Spleen (tissue), 11 donors: ENCODE results near the gene CRB3. TPM values are rescaled to one million over a fixed set of nuclear protein-coding genes. Genes with fewer than 3 reads are reported as not detected.
A peak's percentile ranks its signal among the peaks of the same experiment; 100 is the strongest.

Experiments
- DNase-seq: peaks from one replicate; pipeline ENCODE4 v3.0.0-alpha.2; 2020
- H3K27ac ChIP-seq, 8 donors: fragments of 200-600 bp; sonication (generic) in 7 of 8; 1 replicate in 4 of 8; 2 replicates in 4 of 8; pipeline versions ENCODE4 v1.5.0 to v1.8.0; 2016 to 2021; ENCODE audit warnings: inconsistent platforms in 4 of 8, mild to moderate bottlenecking in 4 of 8, moderate library complexity in 1 of 8
- H3K27me3 ChIP-seq, 7 donors: fragments of 200-600 bp; sonication (generic) in 6 of 7; replicated peaks in 1 of 7; 1 replicate in 4 of 7; 2 replicates in 3 of 7; pipeline versions ENCODE4 v1.5.0 to v1.8.0; 2016 to 2021; ENCODE audit warnings: inconsistent platforms in 3 of 7, mild to moderate bottlenecking in 1 of 7
- H3K36me3 ChIP-seq, 6 donors: fragments of 200-600 bp; sonication (generic) in 5 of 6; 1 replicate in 4 of 6; 2 replicates in 2 of 6; pipeline versions ENCODE4 v1.5.0 to v1.8.0; 2016 to 2021; ENCODE audit warnings: inconsistent platforms in 2 of 6
- H3K4me1 ChIP-seq, 6 donors: fragments of 200-600 bp; sonication (generic) in 5 of 6; 1 replicate in 3 of 6; 2 replicates in 3 of 6; pipeline versions ENCODE4 v1.5.0 to v1.8.0; 2016 to 2021; ENCODE audit warnings: inconsistent platforms in 3 of 6
- H3K4me3 ChIP-seq, 8 donors: fragments of 200-600 bp; sonication (generic) in 7 of 8; 1 replicate in 4 of 8; 2 replicates in 4 of 8; pipeline versions ENCODE4 v1.5.0 to v1.8.0; 2016 to 2021; ENCODE audit warnings: inconsistent platforms in 4 of 8, mild to moderate bottlenecking in 4 of 8, moderate library complexity in 2 of 8
- H3K9me3 ChIP-seq, 8 donors: fragments of 200-600 bp; sonication (generic) in 7 of 8; 1 replicate in 4 of 8; 2 replicates in 4 of 8; pipeline versions ENCODE4 v1.5.0 to v1.8.0; 2016 to 2021; ENCODE audit warnings: inconsistent platforms in 4 of 8
- CTCF ChIP-seq, 11 experiments: fragments of 200-600 bp in 7 of 11; fragments of 450-650 bp in 4 of 11; sonication (generic) in 4 of 11; IDR thresholded peaks in 8 of 11; conservative IDR thresholded peaks in 3 of 11; 1 replicate in 7 of 11; 2 replicates in 4 of 11; pipeline versions ENCODE4 v1.4.0 to v1.8.0; 2016 to 2021; ENCODE audit warnings: antibody characterized with exemption in 11 of 11, inconsistent platforms in 4 of 11, mild to moderate bottlenecking in 1 of 11
- POLR2A ChIP-seq, 3 donors: fragments of 450-650 bp; IDR thresholded peaks; one replicate each; pipeline ENCODE4 v1.5.1; 2017; ENCODE audit warnings: antibody characterized with exemption in 3 of 3, mild to moderate bottlenecking in 1 of 3
- POLR2AphosphoS5 ChIP-seq, 3 donors: sonication (generic); formaldehyde crosslinking; IDR thresholded peaks; one replicate each; pipeline ENCODE4 v1.5.1; 2017; ENCODE audit warnings: antibody characterized with exemption in 3 of 3
- WGBS, 5 donors: extraction: QIAGEN DNeasy Blood & Tissue Kit in 3 of 5; methylation state at CpG; one replicate each; pipeline versions ENCODE4 v1.1.5 to v1.1.7; 2013 to 2018; 5-methylcytosine and 5-hydroxymethylcytosine counted together
- intact Hi-C: fragments of 100-400 bp; cut with DNase I; formaldehyde crosslinking; loops from one replicate; pipeline ENCODE4 v1.15.0; 2023; ENCODE audit warnings: low total_unique reads
- polyA plus RNA-seq, 3 donors: library from polyadenylated mRNA; stranded (reverse); fragments of 200-250 nt; gene quantifications; one replicate each; pipeline ENCODE4 v1.2.1, GENCODE V29; 2013
- total RNA-seq, 7 donors: library from RNA; depleted of rRNA in 3 of 7; stranded (reverse); fragments of >200 nt in 3 of 7; fragmentation: NEBNext Ultra II Directional in 4 of 7; extraction: Animal tissue kit (Norgen Biotek cat#: 25700) in 4 of 7; gene quantifications; one replicate each; pipeline versions ENCODE4 v1.1.0 to v1.2.1, GENCODE V29; 2016 to 2021
- donor health status: healthy with polysubstance abuse.
- donor health status: DM: no; HTN: no; CAD: no; lungs with moderate emphysema.
- donor health status: DM: no; HTN: no; CAD: no.
- donor health status: Bipolar disorder and iron deficiency.
- donor health status: healthy.
- donor health status: DM: no; HTN: no; CAD: no.
- donor health status: DM: yes; HTN: yes; CAD: no.

CRB3 gene
- total and polyA plus RNA-seq, 10 donors = 1.0 to 2.0 (median 1.2) TPM; not detected in 2

GRCh38 chr19:6460099-6460884 lies 3.8 kb upstream of the CRB3 start:
- peak; percentile 98 for DNase-seq
- TF ChIP-seq CTCF (IDR thresholded peaks at IDR 0.05 in 8 of 11, conservative IDR thresholded peaks at IDR 0.05 in 3 of 11) = peak; percentile 55 to 86 (median 81)
- peak; percentile 81 to 87 (median 86) for TF ChIP-seq POLR2AphosphoS5 (IDR thresholded peaks at IDR 0.05)
- TF ChIP-seq POLR2A (IDR thresholded peaks at IDR 0.05) = no peak

DNA sequence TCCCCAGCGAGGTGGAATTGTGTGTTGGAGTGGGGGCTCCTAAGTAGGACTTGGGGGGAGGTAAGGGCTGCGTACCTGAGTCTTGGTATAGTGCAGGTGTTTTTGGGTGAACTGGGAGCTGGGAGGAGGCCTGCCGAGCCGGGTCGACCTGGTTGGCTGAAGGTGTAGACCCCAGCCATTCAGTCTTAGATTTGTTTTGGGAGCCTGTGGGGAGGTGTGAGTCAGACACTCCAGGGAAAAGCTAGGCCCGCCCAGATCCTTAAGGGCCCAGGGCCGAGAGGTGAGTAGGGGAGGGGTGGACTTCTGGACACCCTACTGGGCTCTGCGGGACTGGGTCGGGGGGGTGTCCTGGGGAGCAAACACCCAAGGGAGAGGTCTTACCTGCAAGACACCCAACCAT lies 935 bp downstream of the CRB3 start:
- WGBS, 5 donors = 65 to 77% (median 69%) methylated on average over 9 of the region's 9 CpGs
- TF ChIP-seq POLR2A (IDR thresholded peaks at IDR 0.05) (no peak), CTCF (IDR thresholded peaks at IDR 0.05 in 8 of 11, conservative IDR thresholded peaks at IDR 0.05 in 3 of 11) (no peak), POLR2AphosphoS5 (IDR thresholded peaks at IDR 0.05) (no peak)
- intact Hi-C loops = no loop called here
- Histone ChIP-seq H3K9me3 (no peaks in the 10 kb centered on the region), H3K4me3 (no peak overlapping the region), H3K27ac (no peak overlapping the region), H3K4me1 (peaks cover 0 to 37% (median 15%) of the 10 kb centered on the region in 6 donors), H3K27me3 (peaks cover 0 to 28% (median 12%) of the 10 kb centered on the region in 7 donors), H3K36me3 (peaks cover 0 to 32% (median 3%) of the 10 kb centered on the region in 6 donors)
- DNase-seq = no peak

More at GRCh38 chr19:6460099-6460884, 3.8 kb upstream of the CRB3 start:
- 0 to 1% (median 0%) methylated on average over 43 to 57 of the region's 57 CpGs for WGBS, 5 donors
- peaks cover 0 to 5% (median 2%) of the 10 kb centered on the region in 8 donors for H3K9me3 ChIP-seq
- H3K27me3 ChIP-seq = peaks cover 0 to 34% (median 12%) of the 10 kb centered on the region in 7 donors
- H3K27ac ChIP-seq = peak overlapping the region; percentile 39 to 90 (median 86)
- H3K36me3 ChIP-seq = peaks cover 0 to 12% (median under 1%) of the 10 kb centered on the region in 6 donors
- peak overlapping the region; percentile 38 to 84 (median 74) for H3K4me3 ChIP-seq
- intact Hi-C loops = no loop called here
- peaks cover 6 to 50% (median 35%) of the 10 kb centered on the region in 6 donors for H3K4me1 ChIP-seq

GRCh38 chr19:6465663-6466062 lies 1.6 kb downstream of the CRB3 start:
- peaks cover 0 to 28% (median 12%) of the 10 kb centered on the region in 7 donors for H3K27me3 ChIP-seq
- H3K9me3 ChIP-seq = no peaks in the 10 kb centered on the region
- WGBS, 5 donors = 92 to 95% (median 93%) methylated on average over 8 of the region's 8 CpGs
- peaks cover 0 to 30% (median 11%) of the 10 kb centered on the region in 6 donors for H3K4me1 ChIP-seq
- H3K27ac ChIP-seq = no peak overlapping the region
- no peak for TF ChIP-seq POLR2AphosphoS5 (IDR thresholded peaks at IDR 0.05)
- no peak for TF ChIP-seq POLR2A (IDR thresholded peaks at IDR 0.05)
- TF ChIP-seq CTCF (IDR thresholded peaks at IDR 0.05 in 8 of 11, conservative IDR thresholded peaks at IDR 0.05 in 3 of 11) = no peak
- no peak overlapping the region for H3K4me3 ChIP-seq
- DNase-seq = no peak
- peaks cover 0 to 39% (median 10%) of the 10 kb centered on the region in 6 donors for H3K36me3 ChIP-seq
- intact Hi-C loops = no loop called here
